Measurements from ENCODE around the gene KCNIP3.

The KCNIP3 gene

DNA sequence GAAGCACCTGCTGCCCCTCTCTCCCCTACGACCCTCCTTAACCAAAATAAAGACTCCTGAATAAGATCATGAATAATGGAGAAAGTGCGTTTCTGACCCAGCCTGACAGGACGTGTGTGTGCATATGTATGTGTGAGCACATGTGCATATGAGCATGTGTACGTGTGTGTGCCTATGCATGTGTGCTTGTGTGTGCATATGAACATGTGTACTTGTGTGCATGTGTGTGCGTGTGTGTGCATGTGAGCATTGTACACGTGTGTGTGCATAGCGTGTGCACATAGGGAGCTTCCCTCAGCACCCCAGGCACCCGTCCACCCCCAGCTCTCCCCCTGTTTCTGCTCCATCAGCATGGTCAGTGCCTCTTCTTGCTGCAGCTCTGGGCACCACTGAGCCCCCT lies 10.7 kb downstream of the KCNIP3 start (continued):
- TF ChIP-seq, protein P1, sequence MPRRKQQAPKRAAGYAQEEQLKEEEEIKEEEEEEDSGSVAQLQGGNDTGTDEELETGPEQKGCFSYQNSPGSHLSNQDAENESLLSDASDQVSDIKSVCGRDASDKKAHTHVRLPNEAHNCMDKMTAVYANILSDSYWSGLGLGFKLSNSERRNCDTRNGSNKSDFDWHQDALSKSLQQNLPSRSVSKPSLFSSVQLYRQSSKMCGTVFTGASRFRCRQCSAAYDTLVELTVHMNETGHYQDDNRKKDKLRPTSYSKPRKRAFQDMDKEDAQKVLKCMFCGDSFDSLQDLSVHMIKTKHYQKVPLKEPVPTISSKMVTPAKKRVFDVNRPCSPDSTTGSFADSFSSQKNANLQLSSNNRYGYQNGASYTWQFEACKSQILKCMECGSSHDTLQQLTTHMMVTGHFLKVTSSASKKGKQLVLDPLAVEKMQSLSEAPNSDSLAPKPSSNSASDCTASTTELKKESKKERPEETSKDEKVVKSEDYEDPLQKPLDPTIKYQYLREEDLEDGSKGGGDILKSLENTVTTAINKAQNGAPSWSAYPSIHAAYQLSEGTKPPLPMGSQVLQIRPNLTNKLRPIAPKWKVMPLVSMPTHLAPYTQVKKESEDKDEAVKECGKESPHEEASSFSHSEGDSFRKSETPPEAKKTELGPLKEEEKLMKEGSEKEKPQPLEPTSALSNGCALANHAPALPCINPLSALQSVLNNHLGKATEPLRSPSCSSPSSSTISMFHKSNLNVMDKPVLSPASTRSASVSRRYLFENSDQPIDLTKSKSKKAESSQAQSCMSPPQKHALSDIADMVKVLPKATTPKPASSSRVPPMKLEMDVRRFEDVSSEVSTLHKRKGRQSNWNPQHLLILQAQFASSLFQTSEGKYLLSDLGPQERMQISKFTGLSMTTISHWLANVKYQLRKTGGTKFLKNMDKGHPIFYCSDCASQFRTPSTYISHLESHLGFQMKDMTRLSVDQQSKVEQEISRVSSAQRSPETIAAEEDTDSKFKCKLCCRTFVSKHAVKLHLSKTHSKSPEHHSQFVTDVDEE (CRISPR knock-in tag; IDR thresholded peaks at IDR 0.05): no peak

DNA sequence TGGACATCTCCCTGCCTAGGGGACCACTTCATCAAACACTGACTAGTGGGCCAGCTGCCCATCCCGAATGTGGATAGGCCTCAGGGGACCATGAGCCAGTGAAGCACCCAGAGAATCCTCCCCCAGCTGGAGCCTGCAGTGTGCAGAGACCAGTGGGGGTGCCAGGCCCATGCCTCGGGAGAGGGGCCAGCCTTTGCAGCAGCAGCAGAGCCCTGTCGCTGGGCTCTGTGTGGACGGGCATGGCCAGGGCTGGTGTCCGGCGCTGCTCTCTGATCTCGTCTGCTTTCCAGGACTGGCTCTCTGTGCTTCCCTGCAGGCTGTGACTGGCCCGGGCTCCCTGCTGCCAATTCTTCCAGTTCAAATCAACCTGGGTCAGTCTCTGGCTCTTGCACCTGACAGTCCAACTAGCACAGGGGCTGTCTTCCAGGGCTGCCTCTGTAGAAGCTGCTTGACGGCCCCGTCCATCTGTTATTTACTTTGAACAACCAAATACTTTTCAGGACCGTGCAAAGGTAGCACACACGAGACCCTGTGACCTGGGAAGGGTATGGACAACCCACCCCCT lies 11.4 kb downstream of the KCNIP3 start:
- TF ChIP-seq, protein P2, sequence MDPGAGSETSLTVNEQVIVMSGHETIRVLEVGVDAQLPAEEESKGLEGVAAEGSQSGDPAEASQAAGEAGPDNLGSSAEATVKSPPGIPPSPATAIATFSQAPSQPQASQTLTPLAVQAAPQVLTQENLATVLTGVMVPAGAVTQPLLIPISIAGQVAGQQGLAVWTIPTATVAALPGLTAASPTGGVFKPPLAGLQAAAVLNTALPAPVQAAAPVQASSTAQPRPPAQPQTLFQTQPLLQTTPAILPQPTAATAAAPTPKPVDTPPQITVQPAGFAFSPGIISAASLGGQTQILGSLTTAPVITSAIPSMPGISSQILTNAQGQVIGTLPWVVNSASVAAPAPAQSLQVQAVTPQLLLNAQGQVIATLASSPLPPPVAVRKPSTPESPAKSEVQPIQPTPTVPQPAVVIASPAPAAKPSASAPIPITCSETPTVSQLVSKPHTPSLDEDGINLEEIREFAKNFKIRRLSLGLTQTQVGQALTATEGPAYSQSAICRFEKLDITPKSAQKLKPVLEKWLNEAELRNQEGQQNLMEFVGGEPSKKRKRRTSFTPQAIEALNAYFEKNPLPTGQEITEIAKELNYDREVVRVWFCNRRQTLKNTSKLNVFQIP (CRISPR knock-in tag; IDR thresholded peaks at IDR 0.05; ENCODE audit: borderline replicate concordance, low read depth): no peak
- TF ChIP-seq, protein P1 (CRISPR knock-in tag; IDR thresholded peaks at IDR 0.05): no peak
- TF ChIP-seq ZNF8 (CRISPR knock-in tag; IDR thresholded peaks at IDR 0.05) (no peak), TCF4 (CRISPR knock-in tag; IDR thresholded peaks at IDR 0.05; ENCODE audit: borderline replicate concordance) (no peak), ZNF70 (CRISPR knock-in tag; IDR thresholded peaks at IDR 0.05) (no peak), ZFP3 (CRISPR knock-in tag; IDR thresholded peaks at IDR 0.05) (no peak), PPARA (CRISPR knock-in tag; IDR thresholded peaks at IDR 0.05; ENCODE audit: borderline replicate concordance) (no peak), ZC3H10 (CRISPR knock-in tag; IDR thresholded peaks at IDR 0.05) (no peak), TOX (CRISPR knock-in tag; IDR thresholded peaks at IDR 0.05; ENCODE audit: borderline replicate concordance) (no peak), ARNTL (CRISPR knock-in tag; IDR thresholded peaks at IDR 0.05; ENCODE audit: borderline replicate concordance, low read depth) (no peak), ZNF565 (CRISPR knock-in tag; conservative IDR thresholded peaks at IDR 0.05; ENCODE audit: low read depth) (no peak)
- TF ChIP-seq, protein P3, sequence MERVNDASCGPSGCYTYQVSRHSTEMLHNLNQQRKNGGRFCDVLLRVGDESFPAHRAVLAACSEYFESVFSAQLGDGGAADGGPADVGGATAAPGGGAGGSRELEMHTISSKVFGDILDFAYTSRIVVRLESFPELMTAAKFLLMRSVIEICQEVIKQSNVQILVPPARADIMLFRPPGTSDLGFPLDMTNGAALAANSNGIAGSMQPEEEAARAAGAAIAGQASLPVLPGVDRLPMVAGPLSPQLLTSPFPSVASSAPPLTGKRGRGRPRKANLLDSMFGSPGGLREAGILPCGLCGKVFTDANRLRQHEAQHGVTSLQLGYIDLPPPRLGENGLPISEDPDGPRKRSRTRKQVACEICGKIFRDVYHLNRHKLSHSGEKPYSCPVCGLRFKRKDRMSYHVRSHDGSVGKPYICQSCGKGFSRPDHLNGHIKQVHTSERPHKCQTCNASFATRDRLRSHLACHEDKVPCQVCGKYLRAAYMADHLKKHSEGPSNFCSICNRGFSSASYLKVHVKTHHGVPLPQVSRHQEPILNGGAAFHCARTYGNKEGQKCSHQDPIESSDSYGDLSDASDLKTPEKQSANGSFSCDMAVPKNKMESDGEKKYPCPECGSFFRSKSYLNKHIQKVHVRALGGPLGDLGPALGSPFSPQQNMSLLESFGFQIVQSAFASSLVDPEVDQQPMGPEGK (CRISPR knock-in tag; IDR thresholded peaks at IDR 0.05; ENCODE audit: borderline replicate concordance): no peak
- TF ChIP-seq, protein P4, sequence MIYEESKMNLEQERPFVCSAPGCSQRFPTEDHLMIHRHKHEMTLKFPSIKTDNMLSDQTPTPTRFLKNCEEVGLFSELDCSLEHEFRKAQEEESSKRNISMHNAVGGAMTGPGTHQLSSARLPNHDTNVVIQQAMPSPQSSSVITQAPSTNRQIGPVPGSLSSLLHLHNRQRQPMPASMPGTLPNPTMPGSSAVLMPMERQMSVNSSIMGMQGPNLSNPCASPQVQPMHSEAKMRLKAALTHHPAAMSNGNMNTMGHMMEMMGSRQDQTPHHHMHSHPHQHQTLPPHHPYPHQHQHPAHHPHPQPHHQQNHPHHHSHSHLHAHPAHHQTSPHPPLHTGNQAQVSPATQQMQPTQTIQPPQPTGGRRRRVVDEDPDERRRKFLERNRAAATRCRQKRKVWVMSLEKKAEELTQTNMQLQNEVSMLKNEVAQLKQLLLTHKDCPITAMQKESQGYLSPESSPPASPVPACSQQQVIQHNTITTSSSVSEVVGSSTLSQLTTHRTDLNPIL (CRISPR knock-in tag; IDR thresholded peaks at IDR 0.05; ENCODE audit: low read depth): no peak
- TF ChIP-seq, protein P5, sequence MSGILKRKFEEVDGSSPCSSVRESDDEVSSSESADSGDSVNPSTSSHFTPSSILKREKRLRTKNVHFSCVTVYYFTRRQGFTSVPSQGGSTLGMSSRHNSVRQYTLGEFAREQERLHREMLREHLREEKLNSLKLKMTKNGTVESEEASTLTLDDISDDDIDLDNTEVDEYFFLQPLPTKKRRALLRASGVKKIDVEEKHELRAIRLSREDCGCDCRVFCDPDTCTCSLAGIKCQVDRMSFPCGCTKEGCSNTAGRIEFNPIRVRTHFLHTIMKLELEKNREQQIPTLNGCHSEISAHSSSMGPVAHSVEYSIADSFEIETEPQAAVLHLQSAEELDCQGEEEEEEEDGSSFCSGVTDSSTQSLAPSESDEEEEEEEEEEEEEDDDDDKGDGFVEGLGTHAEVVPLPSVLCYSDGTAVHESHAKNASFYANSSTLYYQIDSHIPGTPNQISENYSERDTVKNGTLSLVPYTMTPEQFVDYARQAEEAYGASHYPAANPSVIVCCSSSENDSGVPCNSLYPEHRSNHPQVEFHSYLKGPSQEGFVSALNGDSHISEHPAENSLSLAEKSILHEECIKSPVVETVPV (CRISPR knock-in tag; IDR thresholded peaks at IDR 0.05): no peak

DNA sequence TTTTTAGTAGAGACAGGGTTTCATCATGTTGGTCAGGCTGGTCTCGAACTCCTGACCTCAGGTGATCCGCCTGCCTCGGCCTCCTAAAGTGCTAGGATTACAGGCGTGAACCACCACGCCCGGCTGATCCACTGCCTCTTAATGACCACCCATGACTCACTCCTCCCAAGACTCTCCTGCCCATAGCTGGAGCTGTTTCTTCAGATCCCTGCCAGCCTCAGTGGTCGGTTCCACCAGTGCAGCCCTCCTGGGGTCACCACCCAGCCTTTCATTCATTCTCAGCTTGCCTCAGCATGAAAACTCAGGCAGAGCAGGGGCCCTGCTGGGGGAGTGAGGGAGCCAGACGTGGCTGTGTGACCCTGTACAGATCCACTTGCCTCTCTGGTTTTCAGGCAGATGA lies 12.5 kb downstream of the KCNIP3 start:
- TF ChIP-seq ESRRG (CRISPR knock-in tag; IDR thresholded peaks at IDR 0.05): no peak
- no peak for ATAC-seq

More for the DNA sequence above, 11.4 kb downstream of the KCNIP3 start:
- ATAC-seq: no peak
